GM23338 (cell line): Measurements from ENCODE around the gene MRFAP1. TPM values are rescaled to one million over a fixed set of nuclear protein-coding genes. Genes with fewer than 3 reads are reported as not detected.

Source experiments
- ATAC-seq: fragments of 200-7000 bp; cut with Tn5 transposase; 3 replicates; pipeline ENCODE4 v1.9.1; 2020
- DNase-seq: peaks from one replicate; pipeline ENCODE4 v3.0.0-alpha.2; 2015; ENCODE audit warnings: low spot score
- H2AFZ ChIP-seq: fragments of 200-600 bp; sonication (generic); 2 replicates; pipeline ENCODE4 v1.8.0; 2016; ENCODE audit warnings: antibody characterized with exemption, mild to moderate bottlenecking, moderate library complexity
- H3F3A ChIP-seq: fragments of 200-600 bp; sonication (generic); replicated peaks from 2 replicates; pipeline ENCODE4 v1.8.0; 2017; ENCODE audit warnings: antibody characterized with exemption, mixed run types, low read depth
- H3K27ac ChIP-seq: fragments of 200-600 bp; sonication (generic); 2 replicates; pipeline ENCODE4 v1.6.1; 2016; ENCODE audit warnings: low read depth
- H3K27me3 ChIP-seq: fragments of 200-600 bp; sonication (generic); 2 replicates; pipeline ENCODE4 v1.8.0; 2016; ENCODE audit warnings: mild to moderate bottlenecking, mixed run types, moderate library complexity; ENCODE audit not compliant: insufficient read depth
- H3K36me3 ChIP-seq: fragments of 200-600 bp; sonication (generic); 2 replicates; pipeline ENCODE4 v1.8.0; 2016; ENCODE audit warnings: mild to moderate bottlenecking; ENCODE audit not compliant: insufficient read depth
- H3K4me1 ChIP-seq: fragments of 200-600 bp; sonication (generic); 2 replicates; pipeline ENCODE4 v1.8.0; 2016; ENCODE audit warnings: mild to moderate bottlenecking, moderate library complexity; ENCODE audit not compliant: insufficient read depth
- H3K4me2 ChIP-seq: fragments of 200-600 bp; sonication (generic); 2 replicates; pipeline ENCODE4 v1.7.1; 2017; ENCODE audit warnings: mixed run types
- H3K4me3 ChIP-seq: fragments of 200-600 bp; sonication (generic); 2 replicates; pipeline ENCODE4 v1.6.1; 2016; ENCODE audit warnings: mixed run types
- H3K79me2 ChIP-seq: fragments of 200-600 bp; sonication (generic); replicated peaks from 2 replicates; pipeline ENCODE4 v1.8.0; 2017; ENCODE audit warnings: mild to moderate bottlenecking; ENCODE audit not compliant: insufficient read depth
- H3K9me2 ChIP-seq: fragments of 200-600 bp; sonication (generic); 2 replicates; pipeline ENCODE4 v1.8.0; 2017; ENCODE audit not compliant: insufficient read depth
- H4K20me1 ChIP-seq: fragments of 200-600 bp; sonication (generic); replicated peaks from 2 replicates; pipeline ENCODE4 v1.8.0; 2017; ENCODE audit warnings: mild to moderate bottlenecking; ENCODE audit not compliant: insufficient read depth
- H3K27ac Mint-ChIP-seq: 2 replicates; pipeline ENCODE4 v1.8.0; 2020; ENCODE audit warnings: inconsistent platforms, mild to moderate bottlenecking, moderate library complexity, mixed read lengths
- H3K27me3 Mint-ChIP-seq: 3 replicates; pipeline ENCODE4 v1.8.0; 2022; ENCODE audit warnings: low read depth, mild to moderate bottlenecking, moderate library complexity, mixed read lengths, inconsistent platforms; ENCODE audit not compliant: insufficient read depth, poor library complexity
- H3K36me3 Mint-ChIP-seq: 3 replicates; pipeline ENCODE4 v1.8.0; 2021; ENCODE audit warnings: low read depth, mild to moderate bottlenecking, inconsistent platforms, moderate library complexity, mixed read lengths
- H3K4me1 Mint-ChIP-seq: 3 replicates; pipeline ENCODE4 v1.8.0; 2020; ENCODE audit warnings: mild to moderate bottlenecking, inconsistent platforms, mixed read lengths
- H3K4me3 Mint-ChIP-seq: 3 replicates; pipeline ENCODE4 v1.8.0; 2021; ENCODE audit warnings: moderate library complexity, mild to moderate bottlenecking, inconsistent platforms, mixed read lengths
- H3K9me3 Mint-ChIP-seq: 3 replicates; pipeline ENCODE4 v1.8.0; 2020; ENCODE audit warnings: moderate library complexity, mild to moderate bottlenecking, inconsistent platforms, mixed read lengths
- CREB1 ChIP-seq: fragments of 250-450 bp; sonication (Bioruptor Pico); IDR thresholded peaks from 2 replicates; pipeline ENCODE4 v1.5.0; 2020; ENCODE audit warnings: low read depth, mild to moderate bottlenecking, moderate library complexity
- EZH2 ChIP-seq: fragments of 200-600 bp; sonication (generic); IDR thresholded peaks from one replicate; pipeline ENCODE4 v1.8.0; 2017; ENCODE audit warnings: antibody characterized with exemption, mild to moderate bottlenecking, low read depth; ENCODE audit not compliant: unreplicated experiment
- JUNB ChIP-seq: IDR thresholded peaks from one replicate; pipeline ENCODE4 v1.6.1; 2016; ENCODE audit warnings: antibody characterized with exemption; ENCODE audit not compliant: unreplicated experiment
- NANOG ChIP-seq: IDR thresholded peaks from 2 replicates; pipeline ENCODE4 v1.6.1; 2016; ENCODE audit warnings: antibody characterized with exemption, borderline replicate concordance
- POLR2AphosphoS5 ChIP-seq: IDR thresholded peaks from 2 replicates; pipeline ENCODE4 v1.6.1; 2016; ENCODE audit warnings: antibody characterized with exemption, low read depth
- STAT1 ChIP-seq: IDR thresholded peaks from one replicate; pipeline ENCODE4 v1.6.1; 2016; ENCODE audit warnings: antibody characterized with exemption; ENCODE audit not compliant: unreplicated experiment
- ZNF114 ChIP-seq: fragments of 250-450 bp; sonication (Bioruptor Pico); IDR thresholded peaks from 2 replicates; pipeline ENCODE4 v1.5.0; 2020; ENCODE audit warnings: mild to moderate bottlenecking, moderate library complexity
- ZNF331 ChIP-seq: fragments of 250-450 bp; sonication (Bioruptor Pico); IDR thresholded peaks from 2 replicates; pipeline ENCODE4 v1.5.0; 2020; ENCODE audit warnings: low read depth, mild to moderate bottlenecking, moderate library complexity
- polyA plus RNA-seq: library from polyadenylated mRNA; unstranded; fragments of >200 nt; fragmentation: Nextera tagmentation; extraction: Ambion mirVana; gene quantifications from 2 replicates; pipeline ENCODE4 v1.2.1, GENCODE V29; 2016
- total RNA-seq: library from RNA; depleted of rRNA; stranded (reverse); fragments of >200 nt; shearing (Covaris generic); gene quantifications from 2 replicates; pipeline ENCODE4 v1.2.3, GENCODE V29; 2014
- TF ChIP-seq, protein P1 (sequence below), 2 experiments: fragments of 200-600 bp in 1 of 2; sonication (generic) in 1 of 2; conservative IDR thresholded peaks; 2 replicates each; pipeline versions ENCODE4 v1.5.1 to v1.6.1; 2016 to 2017; ENCODE audit warnings: antibody characterized with exemption in 2 of 2, low read depth in 2 of 2, mild to moderate bottlenecking in 2 of 2, moderate library complexity in 1 of 2
- TF ChIP-seq, protein P2 (sequence below): IDR thresholded peaks from 2 replicates; pipeline ENCODE4 v1.6.1; 2016; ENCODE audit warnings: antibody characterized with exemption
- TF ChIP-seq, protein P3 (sequence below): IDR thresholded peaks from one replicate; pipeline ENCODE4 v1.6.1; 2018; ENCODE audit warnings: antibody characterized with exemption; ENCODE audit not compliant: unreplicated experiment

Gene MRFAP1
- total and polyA plus RNA-seq, 2 experiments from 2014 or later: 154 to 288 TPM

DNA sequence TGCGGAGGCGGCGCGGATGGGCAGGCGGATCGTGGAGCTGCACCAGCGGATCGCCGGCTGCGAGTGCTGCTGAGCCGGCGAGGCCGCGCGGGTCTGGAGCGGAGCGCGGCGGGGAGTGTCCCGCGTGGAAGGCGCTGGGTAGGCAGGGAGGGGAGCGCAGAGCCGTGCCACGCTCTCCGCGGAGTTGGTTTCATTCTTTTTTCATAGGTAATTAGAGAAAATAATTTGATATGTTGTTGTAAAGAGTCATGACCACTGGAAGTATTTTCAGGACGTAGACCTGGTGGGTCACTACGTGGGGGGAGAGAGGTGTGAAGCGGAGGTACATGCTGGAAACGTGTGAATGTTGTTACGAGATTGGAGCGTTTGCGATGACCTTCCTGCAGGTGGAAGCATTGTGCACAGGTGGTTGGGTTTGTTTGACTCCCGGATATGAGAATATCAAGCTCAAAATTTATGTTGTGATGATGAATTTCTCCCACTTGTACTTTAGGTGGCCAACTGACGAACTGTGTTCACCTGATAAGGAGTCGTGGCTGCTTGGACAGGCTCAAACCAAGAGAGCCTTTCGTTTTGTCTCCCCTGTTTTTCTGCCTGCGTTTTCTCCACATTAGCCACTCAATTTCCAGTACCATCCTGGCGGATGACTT lies 34.1 kb downstream of the MRFAP1 start:
- Mint-ChIP-seq H3K4me3 (peak overlapping the region; percentile 89), H3K27me3 (peaks cover 22% of the 10 kb centered on the region), H3K4me1 (peaks cover 37% of the 10 kb centered on the region), H3K9me3 (peaks cover 5% of the 10 kb centered on the region; the same call in 2 of the 3 replicates), H3K36me3 (peaks cover 49% of the 10 kb centered on the region), H3K27ac (peak overlapping the region; percentile 47)
- TF ChIP-seq, protein P1, sequence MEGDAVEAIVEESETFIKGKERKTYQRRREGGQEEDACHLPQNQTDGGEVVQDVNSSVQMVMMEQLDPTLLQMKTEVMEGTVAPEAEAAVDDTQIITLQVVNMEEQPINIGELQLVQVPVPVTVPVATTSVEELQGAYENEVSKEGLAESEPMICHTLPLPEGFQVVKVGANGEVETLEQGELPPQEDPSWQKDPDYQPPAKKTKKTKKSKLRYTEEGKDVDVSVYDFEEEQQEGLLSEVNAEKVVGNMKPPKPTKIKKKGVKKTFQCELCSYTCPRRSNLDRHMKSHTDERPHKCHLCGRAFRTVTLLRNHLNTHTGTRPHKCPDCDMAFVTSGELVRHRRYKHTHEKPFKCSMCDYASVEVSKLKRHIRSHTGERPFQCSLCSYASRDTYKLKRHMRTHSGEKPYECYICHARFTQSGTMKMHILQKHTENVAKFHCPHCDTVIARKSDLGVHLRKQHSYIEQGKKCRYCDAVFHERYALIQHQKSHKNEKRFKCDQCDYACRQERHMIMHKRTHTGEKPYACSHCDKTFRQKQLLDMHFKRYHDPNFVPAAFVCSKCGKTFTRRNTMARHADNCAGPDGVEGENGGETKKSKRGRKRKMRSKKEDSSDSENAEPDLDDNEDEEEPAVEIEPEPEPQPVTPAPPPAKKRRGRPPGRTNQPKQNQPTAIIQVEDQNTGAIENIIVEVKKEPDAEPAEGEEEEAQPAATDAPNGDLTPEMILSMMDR (conservative IDR thresholded peaks at IDR 0.05; ENCODE audit: low read depth in 2 of 2): peak; percentile 56 to 64
- TF ChIP-seq NANOG: no peak
- Histone ChIP-seq H3K4me3 (peak overlapping the region; percentile 83), H3K79me2 (peaks cover 30% of the 10 kb centered on the region), H3K27ac (no peak overlapping the region), H3K4me1 (peaks cover 23% of the 10 kb centered on the region), H3K36me3 (peaks cover 5% of the 10 kb centered on the region; the same call in 1 of the 2 replicates), H3F3A (no peaks in the 10 kb centered on the region), H4K20me1 (peaks cover 27% of the 10 kb centered on the region), H3K27me3 (no peaks in the 10 kb centered on the region), H3K4me2 (peak overlapping the region; percentile 87), H2AFZ (peak overlapping the region; percentile 52; the same call in 1 of the 2 replicates), H3K9me2 (no peaks in the 10 kb centered on the region)
- DNase-seq (peak; percentile 61), ATAC-seq (peak; percentile 20)

DNA sequence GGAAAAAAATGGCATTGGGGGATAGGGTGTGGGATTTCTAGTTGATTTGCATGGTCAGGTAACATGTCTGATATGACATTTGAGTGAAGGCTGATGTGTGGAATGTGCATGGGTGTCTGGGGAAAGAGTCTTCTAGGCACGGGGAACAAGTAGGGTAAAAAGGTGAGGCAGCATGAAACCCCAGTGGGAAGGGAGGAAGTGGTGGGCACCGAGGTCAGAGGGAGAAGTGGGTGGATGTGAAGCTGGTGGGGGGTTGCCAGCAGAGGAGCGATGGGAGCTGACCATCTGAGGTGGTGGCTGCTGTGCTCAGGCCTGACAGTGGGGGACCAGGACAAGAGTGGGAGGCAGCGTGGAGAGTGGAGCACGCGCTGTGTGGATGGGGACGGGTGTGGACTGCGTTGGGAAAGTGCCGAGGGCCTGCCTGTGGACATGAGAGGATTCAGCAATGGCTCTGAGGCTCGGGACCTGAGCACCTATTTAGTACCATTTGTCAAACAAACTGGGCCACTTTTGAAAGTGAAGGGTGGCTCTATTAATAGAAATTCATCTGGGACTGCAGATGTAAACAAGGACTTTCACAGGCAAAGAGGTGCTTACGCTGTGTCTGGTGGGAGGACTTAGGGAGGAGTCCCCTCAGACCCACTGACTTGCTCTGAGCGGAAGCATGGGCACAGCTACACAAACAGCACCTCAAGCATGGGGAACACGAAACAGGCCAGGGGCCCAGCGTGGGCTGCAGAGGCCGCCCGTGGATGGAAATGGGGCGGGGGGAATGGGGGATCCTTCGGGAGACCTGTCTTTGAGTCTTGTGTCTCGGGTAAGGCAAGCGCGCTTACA lies 36.5 kb downstream of the MRFAP1 start:
- no peak for DNase-seq
- H3F3A ChIP-seq: no peaks in the 10 kb centered on the region
- ATAC-seq: no peak
- peaks cover 5% of the 10 kb centered on the region; the same call in 1 of the 2 replicates for H3K36me3 ChIP-seq
- H3K79me2 ChIP-seq: peaks cover 30% of the 10 kb centered on the region
- Mint-ChIP-seq H3K27me3 (peaks cover 25% of the 10 kb centered on the region), H3K9me3 (peaks cover 5% of the 10 kb centered on the region; the same call in 2 of the 3 replicates), H3K4me3 (peak overlapping the region; percentile 89), H3K27ac (no peak overlapping the region), H3K4me1 (peaks cover 37% of the 10 kb centered on the region), H3K36me3 (peaks cover 54% of the 10 kb centered on the region)
- no peak overlapping the region for H3K27ac ChIP-seq
- no peaks in the 10 kb centered on the region for H3K9me2 ChIP-seq
- peak overlapping the region; percentile 87; the same call in 1 of the 2 replicates for H3K4me2 ChIP-seq
- no peaks in the 10 kb centered on the region for H3K27me3 ChIP-seq
- H2AFZ ChIP-seq: no peak overlapping the region
- H4K20me1 ChIP-seq: peaks cover 27% of the 10 kb centered on the region
- H3K4me1 ChIP-seq: peaks cover 23% of the 10 kb centered on the region
- peak overlapping the region; percentile 83; the same call in 1 of the 2 replicates for H3K4me3 ChIP-seq
- TF ChIP-seq EZH2 (no peak), ZNF114 (no peak), ZNF331 (no peak), STAT1 (no peak), JUNB (no peak), CREB1 (CRISPR knock-in tag) (no peak), POLR2AphosphoS5 (no peak), NANOG (no peak)
- TF ChIP-seq, protein P1 (conservative IDR thresholded peaks at IDR 0.05; ENCODE audit: low read depth in 2 of 2): no peak
- TF ChIP-seq, protein P2, sequence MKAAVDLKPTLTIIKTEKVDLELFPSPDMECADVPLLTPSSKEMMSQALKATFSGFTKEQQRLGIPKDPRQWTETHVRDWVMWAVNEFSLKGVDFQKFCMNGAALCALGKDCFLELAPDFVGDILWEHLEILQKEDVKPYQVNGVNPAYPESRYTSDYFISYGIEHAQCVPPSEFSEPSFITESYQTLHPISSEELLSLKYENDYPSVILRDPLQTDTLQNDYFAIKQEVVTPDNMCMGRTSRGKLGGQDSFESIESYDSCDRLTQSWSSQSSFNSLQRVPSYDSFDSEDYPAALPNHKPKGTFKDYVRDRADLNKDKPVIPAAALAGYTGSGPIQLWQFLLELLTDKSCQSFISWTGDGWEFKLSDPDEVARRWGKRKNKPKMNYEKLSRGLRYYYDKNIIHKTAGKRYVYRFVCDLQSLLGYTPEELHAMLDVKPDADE: no peak
- TF ChIP-seq, protein P3, sequence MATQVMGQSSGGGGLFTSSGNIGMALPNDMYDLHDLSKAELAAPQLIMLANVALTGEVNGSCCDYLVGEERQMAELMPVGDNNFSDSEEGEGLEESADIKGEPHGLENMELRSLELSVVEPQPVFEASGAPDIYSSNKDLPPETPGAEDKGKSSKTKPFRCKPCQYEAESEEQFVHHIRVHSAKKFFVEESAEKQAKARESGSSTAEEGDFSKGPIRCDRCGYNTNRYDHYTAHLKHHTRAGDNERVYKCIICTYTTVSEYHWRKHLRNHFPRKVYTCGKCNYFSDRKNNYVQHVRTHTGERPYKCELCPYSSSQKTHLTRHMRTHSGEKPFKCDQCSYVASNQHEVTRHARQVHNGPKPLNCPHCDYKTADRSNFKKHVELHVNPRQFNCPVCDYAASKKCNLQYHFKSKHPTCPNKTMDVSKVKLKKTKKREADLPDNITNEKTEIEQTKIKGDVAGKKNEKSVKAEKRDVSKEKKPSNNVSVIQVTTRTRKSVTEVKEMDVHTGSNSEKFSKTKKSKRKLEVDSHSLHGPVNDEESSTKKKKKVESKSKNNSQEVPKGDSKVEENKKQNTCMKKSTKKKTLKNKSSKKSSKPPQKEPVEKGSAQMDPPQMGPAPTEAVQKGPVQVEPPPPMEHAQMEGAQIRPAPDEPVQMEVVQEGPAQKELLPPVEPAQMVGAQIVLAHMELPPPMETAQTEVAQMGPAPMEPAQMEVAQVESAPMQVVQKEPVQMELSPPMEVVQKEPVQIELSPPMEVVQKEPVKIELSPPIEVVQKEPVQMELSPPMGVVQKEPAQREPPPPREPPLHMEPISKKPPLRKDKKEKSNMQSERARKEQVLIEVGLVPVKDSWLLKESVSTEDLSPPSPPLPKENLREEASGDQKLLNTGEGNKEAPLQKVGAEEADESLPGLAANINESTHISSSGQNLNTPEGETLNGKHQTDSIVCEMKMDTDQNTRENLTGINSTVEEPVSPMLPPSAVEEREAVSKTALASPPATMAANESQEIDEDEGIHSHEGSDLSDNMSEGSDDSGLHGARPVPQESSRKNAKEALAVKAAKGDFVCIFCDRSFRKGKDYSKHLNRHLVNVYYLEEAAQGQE: no peak
